ENCODE data around the gene NAT8L. TPM values are rescaled to one million over a fixed set of nuclear protein-coding genes. Genes with fewer than 3 reads are reported as not detected.

The NAT8L gene
- polyA plus RNA-seq, 3 donors from 2014 or later, result not detected

GRCh38 chr4:2071252-2071911 lies 12.3 kb downstream of the NAT8L start:
- Mint-ChIP-seq H3K4me1 (no peaks in the 10 kb centered on the region), H3K27me3 (ENCODE audit: low read depth in 3 of 3) (no peaks in the 10 kb centered on the region), H3K9me3 (no peaks in the 10 kb centered on the region), H3K27ac (no peak overlapping the region), H3K4me3 (no peak overlapping the region), H3K36me3 (no peaks in the 10 kb centered on the region)
- no peak for DNase-seq

- H3K4me3 Mint-ChIP-seq, result no peak overlapping the region
- H3K27ac Mint-ChIP-seq, result no peak overlapping the region
- H3K4me1 Mint-ChIP-seq, result no peaks in the 10 kb centered on the region
- no peaks in the 10 kb centered on the region for H3K36me3 Mint-ChIP-seq
- H3K27me3 Mint-ChIP-seq (ENCODE audit: low read depth in 3 of 3), result no peaks in the 10 kb centered on the region
- no peaks in the 10 kb centered on the region for H3K9me3 Mint-ChIP-seq
- no peak for DNase-seq
Measured at GRCh38 chr4:2071912-2072867, 13.1 kb downstream of the NAT8L start.

- DNase-seq, result no peak
- H3K4me1 Mint-ChIP-seq, result no peaks in the 10 kb centered on the region
- no peaks in the 10 kb centered on the region for H3K27me3 Mint-ChIP-seq (ENCODE audit: low read depth in 3 of 3)
- no peak overlapping the region for H3K4me3 Mint-ChIP-seq
- no peaks in the 10 kb centered on the region for H3K36me3 Mint-ChIP-seq
- H3K27ac Mint-ChIP-seq, result no peak overlapping the region
- no peaks in the 10 kb centered on the region for H3K9me3 Mint-ChIP-seq
Measured at GRCh38 chr4:2072971-2073807, 14.1 kb downstream of the NAT8L start.

DNA sequence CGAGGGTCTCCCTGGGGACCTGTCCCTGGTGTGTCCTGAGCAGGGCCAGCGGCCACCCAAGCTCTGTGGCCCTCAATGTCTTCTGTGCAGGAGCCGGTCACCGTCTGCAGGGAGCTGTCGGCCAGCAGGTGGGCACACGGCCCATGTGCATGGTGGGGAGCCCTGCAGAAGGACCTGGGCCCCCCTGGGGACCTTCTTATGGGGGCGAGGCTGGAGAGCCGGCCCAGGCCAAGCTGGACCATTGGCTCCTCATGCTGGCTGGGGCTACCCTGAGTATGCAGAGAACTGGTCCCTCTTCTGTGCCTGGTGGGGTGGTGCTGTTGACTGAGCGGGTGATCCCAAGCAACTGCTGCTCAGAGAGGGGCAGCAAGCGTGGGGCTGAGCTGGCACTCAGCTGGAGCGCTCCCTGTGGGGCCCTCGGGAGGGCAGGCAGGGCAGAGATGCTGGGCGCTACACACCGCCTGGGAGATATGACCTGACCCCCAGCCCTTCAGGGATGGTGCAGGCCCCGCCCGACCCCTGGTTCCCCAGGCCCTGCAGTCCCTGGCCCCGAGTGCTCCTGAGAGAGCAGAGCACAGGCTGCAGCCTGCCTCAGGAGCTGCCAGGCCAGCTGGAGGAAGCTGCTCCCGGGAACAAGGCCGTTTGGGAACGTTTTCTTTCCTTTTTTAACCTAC lies 14.8 kb downstream of the NAT8L start:
- H3K4me1 Mint-ChIP-seq, result no peaks in the 10 kb centered on the region
- H3K27me3 Mint-ChIP-seq (ENCODE audit: low read depth in 3 of 3), result no peaks in the 10 kb centered on the region
- H3K4me3 Mint-ChIP-seq, result no peak overlapping the region
- no peaks in the 10 kb centered on the region for H3K9me3 Mint-ChIP-seq
- H3K27ac Mint-ChIP-seq, result no peak overlapping the region
- no peak for DNase-seq
- H3K36me3 Mint-ChIP-seq, result no peaks in the 10 kb centered on the region

GRCh38 chr4:2074588-2074987 lies 15.5 kb downstream of the NAT8L start:
- H3K4me3 Mint-ChIP-seq, result no peak overlapping the region
- no peaks in the 10 kb centered on the region for H3K27me3 Mint-ChIP-seq (ENCODE audit: low read depth in 3 of 3)
- H3K27ac Mint-ChIP-seq, result no peak overlapping the region
- no peaks in the 10 kb centered on the region for H3K9me3 Mint-ChIP-seq
- no peak for DNase-seq
- H3K4me1 Mint-ChIP-seq, result no peaks in the 10 kb centered on the region
- H3K36me3 Mint-ChIP-seq, result no peaks in the 10 kb centered on the region

DNA sequence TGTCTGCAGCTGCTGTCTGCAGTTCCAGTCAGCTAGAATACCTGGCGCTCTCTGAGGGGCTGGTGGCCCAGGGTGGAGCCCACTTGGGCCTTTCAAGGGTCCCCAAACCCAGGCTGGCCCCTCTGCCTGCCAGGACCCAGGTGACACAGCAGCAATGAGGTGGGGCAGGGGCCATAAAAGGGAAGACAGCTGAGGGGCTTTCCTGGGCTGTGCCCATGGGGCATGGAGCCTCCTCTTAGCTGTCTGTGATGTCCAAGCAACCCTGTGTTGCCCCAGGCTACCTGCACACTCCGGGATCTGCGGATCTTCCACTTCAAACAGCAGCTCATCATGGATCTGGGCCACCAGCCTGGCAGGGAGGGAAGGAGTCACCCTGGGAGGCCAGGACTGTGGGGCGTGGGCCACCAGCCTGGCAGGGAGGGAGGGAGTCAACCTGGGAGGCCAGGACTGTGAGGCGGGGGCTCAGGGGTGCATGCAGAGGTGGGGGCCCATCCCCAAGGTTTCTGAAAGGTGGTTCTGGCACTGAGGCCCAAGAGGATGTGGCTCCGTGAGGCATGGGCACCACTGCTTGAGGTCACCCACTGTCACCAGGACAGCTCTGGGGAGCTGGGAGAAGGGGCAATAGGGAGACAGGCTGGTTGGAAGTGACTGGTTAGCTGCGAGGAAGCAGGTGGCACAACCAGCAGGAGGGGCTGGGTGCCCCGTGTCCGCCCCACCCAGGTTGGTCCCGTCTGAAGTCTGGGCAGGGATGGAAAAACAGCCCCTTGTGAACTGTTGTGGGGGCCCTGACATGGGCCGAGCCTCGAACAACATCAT lies 16.3 kb downstream of the NAT8L start:
- no peaks in the 10 kb centered on the region for H3K4me1 Mint-ChIP-seq
- no peak overlapping the region for H3K4me3 Mint-ChIP-seq
- no peaks in the 10 kb centered on the region for H3K9me3 Mint-ChIP-seq
- H3K27ac Mint-ChIP-seq, result no peak overlapping the region
- no peaks in the 10 kb centered on the region for H3K36me3 Mint-ChIP-seq
- no peak for DNase-seq
- H3K27me3 Mint-ChIP-seq (ENCODE audit: low read depth in 3 of 3), result no peaks in the 10 kb centered on the region

DNA sequence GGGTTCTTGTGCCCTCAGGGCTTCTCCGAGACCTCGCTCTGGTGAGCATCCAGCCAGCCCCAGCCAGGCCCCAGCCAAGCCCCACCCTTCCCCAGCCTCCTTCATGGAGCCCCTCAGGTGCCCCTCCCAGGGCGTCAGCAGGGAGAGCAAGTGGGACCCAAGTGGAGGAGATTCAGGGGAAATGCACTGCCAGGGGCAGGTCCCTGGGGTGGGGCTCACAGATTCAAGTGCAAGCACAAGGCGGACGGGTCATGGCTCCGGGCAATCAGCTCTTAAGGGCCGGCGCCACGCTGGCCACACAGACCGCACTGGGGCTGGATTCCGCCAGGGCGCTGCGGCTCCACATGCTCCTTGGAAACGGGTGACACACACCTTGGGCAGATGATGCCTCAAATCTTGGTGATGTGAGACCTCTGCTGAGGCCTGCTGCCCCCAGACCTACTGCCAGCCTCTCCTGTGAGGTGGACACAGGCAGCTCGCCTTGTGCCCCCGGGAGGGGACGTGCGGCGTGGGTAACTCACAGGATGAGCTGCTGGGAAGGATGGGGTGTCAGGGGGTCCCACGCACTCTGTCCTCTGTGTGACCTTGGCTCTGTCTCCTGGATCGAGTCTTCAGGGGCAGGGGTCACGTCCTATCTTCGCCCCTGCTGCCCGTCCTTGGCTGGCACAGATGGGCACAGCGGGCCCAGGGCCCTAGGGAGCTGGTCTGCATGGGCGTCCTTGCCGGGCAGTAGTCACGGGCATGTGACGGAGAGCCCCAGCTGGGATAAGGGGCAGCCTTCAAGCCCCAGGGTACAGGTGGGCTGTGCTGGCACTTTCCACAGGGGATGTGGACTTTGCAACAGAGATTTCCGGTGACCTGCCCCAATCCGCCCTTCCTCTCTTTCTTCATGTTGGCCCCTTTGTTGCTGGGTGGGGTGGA lies 17.1 kb downstream of the NAT8L start:
- no peak for DNase-seq
- no peak overlapping the region for H3K4me3 Mint-ChIP-seq
- H3K9me3 Mint-ChIP-seq, result no peaks in the 10 kb centered on the region
- no peaks in the 10 kb centered on the region for H3K36me3 Mint-ChIP-seq
- H3K27ac Mint-ChIP-seq, result no peak overlapping the region
- no peaks in the 10 kb centered on the region for H3K4me1 Mint-ChIP-seq
- H3K27me3 Mint-ChIP-seq (ENCODE audit: low read depth in 3 of 3), result no peaks in the 10 kb centered on the region

- Mint-ChIP-seq H3K27me3 (ENCODE audit: low read depth in 3 of 3) (no peaks in the 10 kb centered on the region), H3K9me3 (no peaks in the 10 kb centered on the region), H3K4me1 (no peaks in the 10 kb centered on the region), H3K27ac (no peak overlapping the region), H3K36me3 (no peaks in the 10 kb centered on the region), H3K4me3 (no peak overlapping the region)
- DNase-seq, result no peak
Measured at GRCh38 chr4:2076908-2077536, 17.9 kb downstream of the NAT8L start.

DNA sequence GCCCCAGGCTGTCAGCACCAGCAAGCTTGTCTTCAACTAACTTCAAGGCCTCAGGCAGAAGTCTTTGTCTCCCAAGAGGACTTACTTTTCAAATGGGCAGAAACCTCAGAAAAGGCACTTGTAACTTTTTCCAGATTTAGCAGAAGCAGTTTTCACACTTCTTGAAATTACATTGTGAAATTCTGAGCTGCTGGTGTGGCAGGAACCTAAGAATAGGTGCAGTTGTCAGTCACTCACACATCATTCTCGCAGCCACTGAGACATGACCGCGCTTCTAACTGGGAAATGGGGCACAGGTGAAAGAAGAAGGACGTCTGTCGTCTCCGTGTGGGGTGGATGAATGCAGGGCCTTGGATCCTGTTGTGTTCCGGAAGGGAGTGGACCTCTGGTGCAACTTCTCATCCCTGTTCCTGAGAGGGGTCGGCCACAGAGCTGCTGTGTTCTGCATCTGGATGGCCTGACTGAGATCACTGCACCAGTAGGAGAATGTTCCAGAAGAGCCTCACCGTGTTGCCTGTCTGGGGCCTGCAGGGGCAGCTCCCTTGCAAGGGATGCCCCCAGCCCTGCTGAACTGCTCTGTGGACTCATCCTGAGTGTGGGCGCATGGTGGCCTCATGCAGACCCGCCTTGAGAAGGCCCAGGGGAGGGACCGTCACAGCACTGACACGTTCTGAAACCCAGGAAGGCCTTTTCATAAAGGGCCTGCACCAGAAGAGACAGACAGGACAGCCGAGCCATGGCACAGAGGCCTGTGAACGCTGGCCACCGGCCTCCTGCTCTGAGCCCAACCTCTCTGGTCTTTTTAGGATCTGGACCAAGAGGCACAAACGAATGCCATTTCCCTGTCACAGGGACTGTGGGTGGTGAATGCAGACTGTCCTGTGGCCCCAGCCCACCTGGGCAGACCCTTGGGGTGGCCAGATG lies 18.7 kb downstream of the NAT8L start:
- Mint-ChIP-seq H3K4me1 (no peaks in the 10 kb centered on the region), H3K27me3 (ENCODE audit: low read depth in 3 of 3) (no peaks in the 10 kb centered on the region), H3K9me3 (no peaks in the 10 kb centered on the region), H3K27ac (no peak overlapping the region), H3K36me3 (no peaks in the 10 kb centered on the region), H3K4me3 (no peak overlapping the region)
- no peak for DNase-seq

DNA sequence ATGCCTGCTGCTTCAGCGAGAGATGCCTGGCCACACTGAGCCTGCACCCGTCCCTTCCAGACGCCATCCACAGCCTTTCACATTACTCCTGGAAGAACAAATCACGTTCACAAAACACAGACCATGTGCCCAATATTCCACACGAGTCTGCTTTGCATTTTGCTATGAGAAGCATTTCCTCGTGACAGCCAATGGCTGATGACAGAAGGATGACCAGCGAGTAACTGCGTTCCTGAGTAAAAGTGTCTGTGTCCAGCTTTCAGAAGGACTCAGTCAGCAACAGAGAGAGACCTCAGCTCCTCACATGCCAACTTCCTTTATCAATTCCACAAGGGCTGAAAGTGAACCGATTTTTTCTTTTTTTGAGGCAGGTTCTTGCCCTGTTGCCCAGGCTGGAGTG lies 19.5 kb downstream of the NAT8L start:
- Mint-ChIP-seq H3K36me3 (no peaks in the 10 kb centered on the region), H3K27me3 (ENCODE audit: low read depth in 3 of 3) (peaks cover 0 to 3% (median 0%) of the 10 kb centered on the region in 3 donors), H3K4me3 (no peak overlapping the region), H3K27ac (no peak overlapping the region), H3K4me1 (no peaks in the 10 kb centered on the region), H3K9me3 (no peaks in the 10 kb centered on the region)
- DNase-seq, result no peak

- Mint-ChIP-seq H3K27ac (no peak overlapping the region), H3K36me3 (no peaks in the 10 kb centered on the region), H3K4me1 (no peaks in the 10 kb centered on the region)
Measured at GRCh38 chr4:2079006-2079405, 19.9 kb downstream of the NAT8L start.

More at GRCh38 chr4:2079006-2079405, 19.9 kb downstream of the NAT8L start:
- Mint-ChIP-seq H3K27me3 (ENCODE audit: low read depth in 3 of 3) (peaks cover 0 to 3% (median 0%) of the 10 kb centered on the region in 3 donors), H3K9me3 (no peaks in the 10 kb centered on the region), H3K4me3 (no peak overlapping the region)
- DNase-seq, result no peak
